Brain microvascular endothelial cell (primary cell): ENCODE measurements around the gene NACAD.
"Not testable (repeated sequence)": the region's sequence is repeated elsewhere in the genome, so short reads cannot be mapped to it uniquely, and the experiment has no call there.

Experiments
- DNase-seq: peaks from one replicate; pipeline ENCODE4 v3.0.0-alpha.2; 2020
- H3K27ac ChIP-seq: fragments of 250-450 bp; sonication (Bioruptor Pico); 2 replicates; pipeline ENCODE4 v1.5.1; 2020; ENCODE audit warnings: mild to moderate bottlenecking, moderate library complexity
- H3K27me3 ChIP-seq: fragments of 250-450 bp; sonication (Bioruptor Pico); replicated peaks from 2 replicates; pipeline ENCODE4 v1.5.1; 2020; ENCODE audit warnings: mild to moderate bottlenecking
- H3K36me3 ChIP-seq: fragments of 250-450 bp; sonication (Bioruptor Pico); replicated peaks from 2 replicates; pipeline ENCODE4 v1.5.1; 2020; ENCODE audit warnings: mild to moderate bottlenecking
- H3K4me3 ChIP-seq: 2 replicates; pipeline ENCODE4 v1.5.1; 2011; ENCODE audit warnings: low read depth, mild to moderate bottlenecking, control low read depth, low read length, moderate library complexity
- in situ Hi-C: cut with HindIII; loops from 2 replicates; pipeline ENCODE4 v1.10.0; 2017; ENCODE audit warnings: low sequenced_read_pairs, low pct_ligation_motif_present
- TF ChIP-seq, protein P1 (sequence below): IDR thresholded peaks from 2 replicates; pipeline ENCODE4 v1.5.1; 2011; ENCODE audit warnings: low read depth, mild to moderate bottlenecking, moderate library complexity, low read length, control low read depth, inconsistent platforms; ENCODE audit errors: missing control alignments

Gene NACAD

DNA sequence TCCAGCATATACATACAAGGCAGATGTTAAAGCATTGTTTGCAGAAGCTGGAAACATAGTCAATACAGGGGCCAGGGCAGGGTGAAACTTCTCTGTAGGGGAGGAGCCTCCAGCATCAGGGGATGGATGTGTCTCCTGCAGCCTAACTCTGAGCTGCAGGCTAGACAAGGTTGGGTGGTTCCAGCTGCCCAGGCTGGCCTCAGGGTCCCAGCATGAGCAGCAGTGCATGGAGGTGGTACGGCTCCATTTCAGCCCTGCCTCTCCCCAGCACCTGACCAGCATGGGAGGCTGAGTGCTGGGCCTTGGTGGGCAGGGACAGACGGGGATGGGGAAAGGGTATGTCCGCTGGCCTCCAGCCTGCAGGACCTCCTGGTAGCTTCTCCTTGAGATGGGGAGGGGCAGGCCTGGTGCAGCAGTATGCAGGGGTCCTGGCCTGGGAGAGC, 30.1 kb upstream of the NACAD start:
- H3K36me3 ChIP-seq = no peaks in the 10 kb centered on the region
- no peaks in the 10 kb centered on the region for H3K27me3 ChIP-seq
- no peak overlapping the region for H3K4me3 ChIP-seq
- no peak overlapping the region for H3K27ac ChIP-seq
- TF ChIP-seq, protein P1, sequence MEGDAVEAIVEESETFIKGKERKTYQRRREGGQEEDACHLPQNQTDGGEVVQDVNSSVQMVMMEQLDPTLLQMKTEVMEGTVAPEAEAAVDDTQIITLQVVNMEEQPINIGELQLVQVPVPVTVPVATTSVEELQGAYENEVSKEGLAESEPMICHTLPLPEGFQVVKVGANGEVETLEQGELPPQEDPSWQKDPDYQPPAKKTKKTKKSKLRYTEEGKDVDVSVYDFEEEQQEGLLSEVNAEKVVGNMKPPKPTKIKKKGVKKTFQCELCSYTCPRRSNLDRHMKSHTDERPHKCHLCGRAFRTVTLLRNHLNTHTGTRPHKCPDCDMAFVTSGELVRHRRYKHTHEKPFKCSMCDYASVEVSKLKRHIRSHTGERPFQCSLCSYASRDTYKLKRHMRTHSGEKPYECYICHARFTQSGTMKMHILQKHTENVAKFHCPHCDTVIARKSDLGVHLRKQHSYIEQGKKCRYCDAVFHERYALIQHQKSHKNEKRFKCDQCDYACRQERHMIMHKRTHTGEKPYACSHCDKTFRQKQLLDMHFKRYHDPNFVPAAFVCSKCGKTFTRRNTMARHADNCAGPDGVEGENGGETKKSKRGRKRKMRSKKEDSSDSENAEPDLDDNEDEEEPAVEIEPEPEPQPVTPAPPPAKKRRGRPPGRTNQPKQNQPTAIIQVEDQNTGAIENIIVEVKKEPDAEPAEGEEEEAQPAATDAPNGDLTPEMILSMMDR = no peak
- in situ Hi-C loops = no loop called here
- no peak for DNase-seq

DNA sequence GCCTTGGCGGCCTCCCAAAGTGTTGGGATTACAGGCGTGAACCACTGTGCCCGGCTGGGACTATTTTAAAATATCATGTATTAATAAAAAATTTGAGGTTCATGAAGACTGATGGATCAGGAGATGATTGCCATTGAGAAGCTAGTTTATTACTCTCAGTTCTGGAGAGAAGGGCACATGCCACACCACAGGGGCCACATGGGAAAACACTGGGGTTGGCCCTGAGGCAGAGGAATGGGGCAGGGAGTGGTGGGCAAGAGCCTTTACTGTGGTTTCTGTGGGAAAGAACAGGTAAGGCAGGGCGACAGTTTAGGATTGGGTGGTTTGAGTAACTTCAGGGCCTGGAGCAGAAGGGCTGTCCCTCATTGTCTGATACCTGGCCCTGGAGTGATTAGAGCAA, 29.5 kb upstream of the NACAD start:
- DNase-seq = no peak
- no peaks in the 10 kb centered on the region for H3K36me3 ChIP-seq
- TF ChIP-seq, protein P1 = no peak
- H3K27ac ChIP-seq = no peak overlapping the region
- no peak overlapping the region for H3K4me3 ChIP-seq
- H3K27me3 ChIP-seq = no peaks in the 10 kb centered on the region
- in situ Hi-C loops = no loop called here

GRCh38 chr7:45117582-45117981, 28.8 kb upstream of the NACAD start:
- in situ Hi-C loops = no loop called here
- no peak for DNase-seq
- TF ChIP-seq, protein P1 = no peak
- H3K27ac ChIP-seq = no peak overlapping the region
- no peaks in the 10 kb centered on the region for H3K36me3 ChIP-seq
- no peaks in the 10 kb centered on the region for H3K27me3 ChIP-seq
- H3K4me3 ChIP-seq = no peak overlapping the region

DNA sequence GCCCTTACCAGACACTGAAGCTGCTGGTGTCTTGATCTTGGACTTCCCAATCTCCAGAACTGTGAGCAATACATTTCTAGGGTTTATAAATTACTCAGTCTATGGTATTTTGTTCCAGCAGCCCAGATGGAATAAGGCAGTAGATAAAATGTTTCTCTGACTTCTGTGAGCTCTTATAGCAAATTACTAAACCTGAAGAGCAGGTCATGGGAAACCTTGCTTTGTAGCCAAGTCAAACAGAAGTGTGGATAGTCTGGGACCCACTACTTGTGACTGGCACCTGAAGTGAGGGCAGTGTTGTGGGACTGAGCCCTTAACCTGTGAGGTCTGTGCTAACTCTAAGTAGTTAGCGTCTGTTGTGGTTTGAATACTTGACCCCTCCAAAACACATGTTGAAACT, 27.3 kb upstream of the NACAD start:
- Histone ChIP-seq H3K36me3 (no peaks in the 10 kb centered on the region), H3K27me3 (no peaks in the 10 kb centered on the region), H3K4me3 (no peak overlapping the region), H3K27ac (no peak overlapping the region)
- DNase-seq = no peak
- in situ Hi-C loops = no loop called here
- TF ChIP-seq, protein P1 = no peak

GRCh38 chr7:45114926-45115325, 26.2 kb upstream of the NACAD start:
- Histone ChIP-seq H3K36me3 (no peaks in the 10 kb centered on the region), H3K4me3 (no peak overlapping the region), H3K27ac (no peak overlapping the region), H3K27me3 (no peaks in the 10 kb centered on the region)
- TF ChIP-seq, protein P1 = no peak
- DNase-seq = no peak
- in situ Hi-C loops = no loop called here

DNA sequence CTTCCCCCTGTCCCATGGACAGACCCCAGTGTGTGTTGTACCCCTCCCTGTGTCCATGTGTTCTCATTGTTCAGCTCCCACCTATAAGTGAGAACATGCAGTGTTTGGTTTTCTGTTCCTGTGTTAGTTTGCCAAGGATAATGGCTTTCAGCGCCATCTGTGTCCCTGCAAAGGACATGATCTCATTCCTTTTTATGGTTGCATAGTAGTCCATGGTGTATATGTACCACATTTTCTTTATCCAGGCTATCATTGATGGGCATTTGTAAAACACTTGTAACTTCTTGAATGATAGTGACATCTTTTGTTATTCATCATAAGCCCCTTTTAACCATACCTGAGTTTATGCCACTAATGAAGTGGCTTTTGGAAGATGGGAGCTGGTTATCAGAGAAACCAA, 25.5 kb upstream of the NACAD start:
- H3K4me3 ChIP-seq, in situ Hi-C loops, DNase-seq, H3K27ac ChIP-seq, H3K36me3 ChIP-seq, H3K27me3 ChIP-seq: not testable (repeated sequence)
